Muscle of arm (tissue), 14 donors: ENCODE measurements around the gene CBLN4. TPM values are rescaled to one million over a fixed set of nuclear protein-coding genes. Genes with fewer than 3 reads are reported as not detected.

Source experiments
- DNase-seq: peaks from one replicate; pipeline ENCODE4 v3.0.0-alpha.2; 2013
- long read RNA-seq, 11 donors: transcript quantifications; one replicate each; lab custom pipeline, GENCODE V29; 2026
- polyA plus RNA-seq, 12 donors: library from polyadenylated mRNA; unstranded; fragments of 120-200 nt; gene quantifications; one replicate each; pipeline ENCODE4 v1.2.1, GENCODE V29; 2013; ENCODE audit not compliant: insufficient read length in 12 of 12

CBLN4 gene
- polyA plus RNA-seq = 1 to 10 TPM in 1 of 12 donors, under 1 TPM in 9, not detected in 2; 0.14 to 1.3 (median 0.51) TPM
- long read RNA-seq, donor 1 = 0 reads
- long read RNA-seq, donor 2 = 0 reads
- long read RNA-seq, donor 3 = 0 reads
- long read RNA-seq, donor 4 = 0 reads
- long read RNA-seq, donor 5 = 0 reads
- long read RNA-seq, donor 6, partial matches to known transcripts = 0 of 1 reads
- long read RNA-seq, donor 6, other reads (novel, unspliced or antisense) = 0 of 1 reads
- long read RNA-seq, donor 7, partial matches to known transcripts = 0 of 1 reads
- long read RNA-seq, donor 7, other reads (novel, unspliced or antisense) = 0 of 1 reads
- long read RNA-seq, donor 8 = 0 reads
- long read RNA-seq, donor 9 = 0 reads
- long read RNA-seq, donor 10, partial matches to known transcripts = 0 of 2 reads
- long read RNA-seq, donor 10, other reads (novel, unspliced or antisense) = 0 of 2 reads
- long read RNA-seq, donor 11 = 0 reads

GRCh38 chr20:56005389-56005715 is at the start of gene CBLN4:
TSS of gene CBLN4 (minus strand) at chr20:56005519. CDS start at chr20:56004171, 1,348 bp downstream.
- DNase-seq = no peak

GRCh38 chr20:56043227-56043626 is 37.9 kb upstream of the CBLN4 start:
- no peak for DNase-seq

DNA sequence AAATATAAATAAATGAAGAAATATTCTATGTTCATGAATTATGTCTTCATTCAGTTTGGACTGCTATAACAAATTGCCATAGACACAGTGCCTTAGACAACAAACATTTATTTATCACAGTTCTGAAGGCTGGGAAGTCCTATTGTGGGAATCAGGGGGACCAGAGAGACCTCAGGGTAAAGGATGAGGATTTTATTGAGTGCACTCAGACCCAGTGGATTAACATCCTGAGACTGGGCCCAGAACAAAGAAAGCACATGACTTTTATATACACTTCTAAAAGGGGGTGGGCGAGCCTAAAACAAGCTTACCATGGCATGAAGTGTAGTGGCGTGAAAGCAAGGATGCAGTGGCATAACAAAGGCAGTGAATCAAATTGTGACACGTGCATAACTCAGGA is 26.9 kb upstream of the CBLN4 start:
- DNase-seq = no peak

GRCh38 chr20:56018716-56019115 is 13.4 kb upstream of the CBLN4 start:
- DNase-seq = no peak

GRCh38 chr20:56018194-56018593 is 12.9 kb upstream of the CBLN4 start:
- no peak for DNase-seq

DNA sequence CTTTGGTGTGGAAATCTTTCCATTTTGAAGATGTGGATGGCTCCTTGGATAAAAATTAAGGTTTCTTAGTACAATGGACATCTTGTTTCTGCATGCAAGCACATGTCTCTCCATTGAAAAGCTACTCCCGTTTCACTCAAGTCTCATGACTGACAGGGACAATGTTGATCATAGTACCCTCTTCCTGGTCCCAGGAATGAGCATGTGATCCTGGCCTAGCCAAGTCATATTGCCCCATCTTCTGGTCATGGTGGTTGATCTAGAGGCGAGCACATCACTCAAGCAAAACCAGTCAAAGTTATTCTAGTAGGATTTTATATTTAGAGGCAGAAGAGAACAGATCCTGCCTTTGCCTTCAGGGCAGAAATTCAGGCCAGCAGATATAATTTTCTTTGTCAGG is 12.2 kb upstream of the CBLN4 start:
- DNase-seq = no peak

- DNase-seq = no peak
These were observed 9.7 kb upstream of the CBLN4 start for GRCh38 chr20:56014998-56015397.

DNA sequence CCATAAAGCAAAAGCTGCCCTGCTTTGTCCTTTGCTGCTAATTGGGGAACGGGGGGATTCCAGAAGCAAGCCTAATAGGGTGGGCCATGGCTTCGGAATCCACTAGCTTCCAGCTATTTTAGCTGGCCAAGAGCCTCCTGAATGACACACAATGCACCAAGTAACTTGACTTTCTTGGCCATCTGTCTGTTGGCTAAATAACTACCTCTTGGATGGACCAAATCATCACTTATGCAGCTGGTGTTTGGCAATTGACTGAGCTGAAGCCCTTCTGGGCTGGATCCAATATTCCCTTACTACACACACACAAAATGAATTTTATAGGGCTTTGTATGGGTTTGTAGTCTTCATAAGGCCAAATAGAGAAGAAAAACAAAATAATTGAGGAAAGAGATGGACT is 8.8 kb upstream of the CBLN4 start:
- no peak for DNase-seq

DNA sequence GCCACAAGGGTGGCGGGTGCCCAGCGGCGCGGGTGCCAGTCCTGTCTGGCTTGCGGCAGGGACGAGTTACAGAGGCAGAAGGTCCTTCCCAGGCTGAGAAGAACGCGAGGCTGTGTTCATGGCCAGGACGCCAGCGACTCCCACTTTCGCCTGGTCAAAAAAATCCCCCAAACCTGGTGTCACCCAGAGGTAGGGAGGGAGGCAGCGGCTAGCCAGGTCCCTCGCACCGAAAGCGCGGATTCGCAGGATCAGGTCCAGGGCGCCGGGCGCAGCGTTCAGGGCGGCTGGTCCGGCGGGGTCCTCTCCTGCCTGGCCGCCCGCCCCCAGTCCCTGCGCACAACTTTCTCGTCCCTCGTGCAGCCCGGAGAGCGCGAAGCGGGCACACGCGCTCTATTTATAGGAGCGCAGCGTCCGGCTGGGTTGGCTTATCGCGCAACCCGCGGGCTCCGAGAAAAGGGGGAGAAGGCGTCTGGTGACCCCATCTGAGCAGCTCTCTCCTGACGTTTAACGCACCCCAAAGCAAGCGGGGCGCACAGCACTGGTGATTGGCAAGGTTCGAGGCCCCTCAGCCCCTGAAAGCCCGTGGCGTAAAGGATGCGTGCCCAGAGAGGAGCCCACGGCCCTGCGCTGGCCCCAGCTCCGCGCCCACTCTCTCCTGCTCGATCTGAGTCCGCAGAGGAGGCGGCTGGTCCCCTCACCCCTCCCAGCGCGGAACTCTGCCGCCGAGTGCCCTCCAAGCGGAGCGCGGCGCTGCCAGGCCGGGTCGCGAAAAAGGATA is 519 bp downstream of the CBLN4 start:
- no peak for DNase-seq

- no peak for DNase-seq
These were observed 1.3 kb downstream of the CBLN4 start for GRCh38 chr20:56004007-56004406.

GRCh38 chr20:56002908-56003800 is 2.2 kb downstream of the CBLN4 start:
- DNase-seq = no peak

GRCh38 chr20:56001890-56002289 is 3.4 kb downstream of the CBLN4 start:
- DNase-seq = no peak

GRCh38 chr20:56001106-56001785 is 4.1 kb downstream of the CBLN4 start:
- DNase-seq = no peak

GRCh38 chr20:55978550-55978949 is 26.8 kb downstream of the CBLN4 start:
- DNase-seq = no peak

DNA sequence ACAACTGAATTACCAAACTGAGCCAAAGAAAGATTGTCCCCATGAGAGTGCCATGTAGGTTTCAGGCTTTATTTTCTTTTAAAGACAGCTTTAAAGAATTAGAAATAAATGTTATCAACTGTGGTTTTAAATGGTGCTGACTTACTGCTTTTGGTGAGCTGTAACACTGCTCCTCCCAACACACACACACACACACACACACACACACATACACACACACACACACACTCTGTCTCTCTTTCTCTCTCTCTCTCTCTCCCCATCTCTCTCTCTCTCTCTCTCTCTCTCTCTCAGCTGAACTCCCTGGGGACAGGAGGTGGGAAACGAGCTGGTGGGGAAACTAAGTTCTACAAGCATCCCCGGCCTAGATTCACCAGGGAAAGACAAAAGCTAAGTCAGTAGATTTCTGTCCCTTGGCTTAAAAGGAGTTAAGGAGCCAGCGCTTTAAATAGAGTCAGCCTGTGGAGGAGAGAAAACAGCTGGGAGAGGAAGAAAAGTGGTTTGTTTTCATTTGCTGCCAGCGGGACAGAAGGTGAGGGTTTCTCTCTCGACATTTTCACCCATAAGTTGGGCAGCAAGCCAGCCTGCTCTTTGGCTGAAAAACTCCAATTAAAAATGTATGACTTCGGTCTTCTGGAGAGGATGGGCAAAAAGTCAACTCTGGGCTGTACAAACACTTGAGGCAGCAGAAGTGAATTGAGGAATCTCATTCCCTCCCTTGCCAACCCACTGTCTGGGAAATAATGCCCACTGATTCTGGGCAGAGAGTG is 27.4 kb downstream of the CBLN4 start:
- peak; percentile 16 for DNase-seq

GRCh38 chr20:55974491-55975202 is 30.7 kb downstream of the CBLN4 start:
- DNase-seq = no peak

GRCh38 chr20:55964790-55965189 is 40.5 kb downstream of the CBLN4 start:
- DNase-seq = no peak

GRCh38 chr20:55961376-55962330 is 43.7 kb downstream of the CBLN4 start:
- DNase-seq = peak; percentile 48

- no peak for DNase-seq
These were observed 52.1 kb downstream of the CBLN4 start for GRCh38 chr20:55953201-55953600.
